GM19328 (cell line): ENCODE data around the gene RNF4.
"Not testable (repeated sequence)": the region's sequence is repeated elsewhere in the genome, so short reads cannot be mapped to it uniquely, and the experiment has no call there.

Experiments
- ATAC-seq: cut with Tn5 transposase; IDR thresholded peaks from one replicate; pipeline ENCODE4 v1.9.1; 2021; ENCODE audit warnings: mild to moderate bottlenecking, moderate library complexity; ENCODE audit not compliant: unreplicated experiment

RNF4 gene

GRCh38 chr4:2516635-2517034 lies 47.7 kb downstream of the RNF4 start:
- ATAC-seq: no peak

- ATAC-seq: no peak
Observed at GRCh38 chr4:2526559-2526958, 57.7 kb downstream of the RNF4 start.

GRCh38 chr4:2534904-2535375 lies 66.0 kb downstream of the RNF4 start:
- no peak for ATAC-seq

GRCh38 chr4:2535376-2536192 lies 66.7 kb downstream of the RNF4 start:
- ATAC-seq: peak; percentile 14

- peak; percentile 88 for ATAC-seq
Observed at GRCh38 chr4:2536193-2537010, 67.5 kb downstream of the RNF4 start, which contains the start of gene FAM193A. TSS of gene FAM193A (plus strand) at chr4:2536647. CDS start at chr4:2536916, 269 bp downstream.

GRCh38 chr4:2537011-2537830 lies 68.3 kb downstream of the RNF4 start:
- peak; percentile 27 for ATAC-seq

GRCh38 chr4:2543580-2544191 lies 74.8 kb downstream of the RNF4 start:
- not testable (repeated sequence) for ATAC-seq

- ATAC-seq: no peak
Observed at GRCh38 chr4:2545321-2546013, 76.6 kb downstream of the RNF4 start.

- no peak for ATAC-seq
Observed at GRCh38 chr4:2546286-2546823, 77.4 kb downstream of the RNF4 start.

- not testable (repeated sequence) for ATAC-seq
Observed at GRCh38 chr4:2546961-2547691, 78.2 kb downstream of the RNF4 start.

- ATAC-seq: no peak
Observed at GRCh38 chr4:2551118-2551517, 82.2 kb downstream of the RNF4 start.

- ATAC-seq: no peak
Observed at GRCh38 chr4:2552806-2553205, 83.9 kb downstream of the RNF4 start.

- no peak for ATAC-seq
Observed at GRCh38 chr4:2558301-2558700, 89.4 kb downstream of the RNF4 start.

GRCh38 chr4:2560167-2560566 lies 91.3 kb downstream of the RNF4 start:
- no peak for ATAC-seq
